ENCODE results near the gene IREB2. TPM values are rescaled to one million over a fixed set of nuclear protein-coding genes. Genes with fewer than 3 reads are reported as not detected.
"Not testable (repeated sequence)": the region's sequence is repeated elsewhere in the genome, so short reads cannot be mapped to it uniquely, and the experiment has no call there.

Gene IREB2
- total and polyA plus RNA-seq, 7 donors = 11.0 to 46.5 (median 29.2) TPM

- Histone ChIP-seq H3K27me3 (ENCODE audit: insufficient read depth in 3 of 3, low read length in 2 of 3) (no peaks in the 10 kb centered on the region), H3K4me1 (peaks cover 2% of the 10 kb centered on the region), H3K4me3 (no peak overlapping the region), H3K9me3 (no peaks in the 10 kb centered on the region), H3K27ac (no peak overlapping the region), H3K36me3 (ENCODE audit: insufficient read depth in 1 of 2, low read depth in 1 of 2) (no peaks in the 10 kb centered on the region)
- ATAC-seq (no peak), DNase-seq (no peak)
- 10 to 31% (median 17%) methylated on average over 1 of the region's 1 CpG for WGBS, 3 donors
- TF ChIP-seq CTCF (IDR thresholded peaks at IDR 0.05) = no peak
- intact Hi-C loops (cut with DNase I) = no loop called here
Measured at GRCh38 chr15:78431955-78432354, 6.1 kb upstream of the IREB2 start.

- no peaks in the 10 kb centered on the region for H3K9me3 ChIP-seq
- no peaks in the 10 kb centered on the region for H3K27me3 ChIP-seq (ENCODE audit: insufficient read depth in 3 of 3, low read length in 2 of 3)
- ATAC-seq (no peak), DNase-seq (no peak)
- peaks cover 5% of the 10 kb centered on the region for H3K4me1 ChIP-seq
- no peak overlapping the region for H3K27ac ChIP-seq
- intact Hi-C loops (cut with DNase I) = no loop called here
- TF ChIP-seq CTCF (IDR thresholded peaks at IDR 0.05) = no peak
- 93 to 96% (median 95%) methylated on average over 1 of the region's 1 CpG for WGBS, 3 donors
- H3K36me3 ChIP-seq (ENCODE audit: insufficient read depth in 1 of 2, low read depth in 1 of 2) = no peaks in the 10 kb centered on the region
- no peak overlapping the region for H3K4me3 ChIP-seq
Measured at GRCh38 chr15:78432664-78433063, 5.4 kb upstream of the IREB2 start.

- no peak for TF ChIP-seq CTCF (IDR thresholded peaks at IDR 0.05)
Measured at GRCh38 chr15:78434134-78434533, 3.9 kb upstream of the IREB2 start.

GRCh38 chr15:78434711-78435110, 3.3 kb upstream of the IREB2 start:
- H3K4me1 ChIP-seq = peaks cover 13% of the 10 kb centered on the region

More at GRCh38 chr15:78434134-78434533, 3.9 kb upstream of the IREB2 start:
- no peaks in the 10 kb centered on the region for H3K36me3 ChIP-seq (ENCODE audit: insufficient read depth in 1 of 2, low read depth in 1 of 2)
- no peaks in the 10 kb centered on the region for H3K27me3 ChIP-seq (ENCODE audit: insufficient read depth in 3 of 3, low read length in 2 of 3)
- ATAC-seq (no peak), DNase-seq (no peak)
- peaks cover 8% of the 10 kb centered on the region for H3K4me1 ChIP-seq
- 46 to 60% (median 51%) methylated on average over 8 of the region's 8 CpGs for WGBS, 3 donors
- no peaks in the 10 kb centered on the region for H3K9me3 ChIP-seq
- no peak overlapping the region for H3K4me3 ChIP-seq
- intact Hi-C loops (cut with DNase I) = no loop called here
- H3K27ac ChIP-seq = no peak overlapping the region

GRCh38 chr15:78437107-78437761, 782 bp upstream of the IREB2 start:
- peak overlapping the region; percentile 97 for H3K27ac ChIP-seq
- DNase-seq = no peak
- no peak for TF ChIP-seq CTCF (IDR thresholded peaks at IDR 0.05)
- H3K4me1 ChIP-seq = peaks cover 31% of the 10 kb centered on the region
- H3K27me3 ChIP-seq (ENCODE audit: insufficient read depth in 3 of 3, low read length in 2 of 3) = no peaks in the 10 kb centered on the region
- intact Hi-C loops (cut with DNase I) = loop anchor here in 1 of 2 donors (5.0 kb wide), 1 partner anchor 105 kb away; the partner anchor contains the start of gene PSMA4
- peak overlapping the region; percentile 97 for H3K4me3 ChIP-seq
- peaks cover 0 to 25% of the 10 kb centered on the region in 2 donors for H3K36me3 ChIP-seq (ENCODE audit: insufficient read depth in 1 of 2, low read depth in 1 of 2)
- WGBS, 3 donors = 15 to 18% (median 16%) methylated on average over 11 of the region's 11 CpGs
- no peaks in the 10 kb centered on the region for H3K9me3 ChIP-seq
- ATAC-seq = no peak

More at GRCh38 chr15:78434711-78435110, 3.3 kb upstream of the IREB2 start:
- ATAC-seq; H3K36me3 ChIP-seq (ENCODE audit: insufficient read depth in 1 of 2, low read depth in 1 of 2); H3K4me3 ChIP-seq; H3K27me3 ChIP-seq (ENCODE audit: insufficient read depth in 3 of 3, low read length in 2 of 3); H3K9me3 ChIP-seq; DNase-seq; H3K27ac ChIP-seq: not testable (repeated sequence)
- WGBS, 3 donors = 63 to 74% (median 64%) methylated on average over 6 of the region's 6 CpGs
- intact Hi-C loops (cut with DNase I) = loop anchor here in 1 of 2 donors (5.0 kb wide), 1 partner anchor 108 kb away; the partner anchor contains the start of gene PSMA4

Data from psoas muscle (tissue), 8 donors.